ENCODE data around the gene FHOD3. TPM values are rescaled to one million over a fixed set of nuclear protein-coding genes. Genes with fewer than 3 reads are reported as not detected.
"Not testable (repeated sequence)": the region's sequence is repeated elsewhere in the genome, so short reads cannot be mapped to it uniquely, and the experiment has no call there.

Gene FHOD3
- total and polyA plus RNA-seq, 2 donors (not counting 1 experiment from before 2014, with no cell fraction given), result not detected

GRCh38 chr18:36354989-36355388 is 57.5 kb downstream of the FHOD3 start:
- DNase-seq (no peak), ATAC-seq (ENCODE audit: low read depth) (no peak)
- Histone ChIP-seq H3K4me3 (ENCODE audit: control extremely low read depth in 1 of 5, extremely low read depth in 1 of 5, insufficient read depth in 1 of 5, low read depth in 2 of 5, low read length in 4 of 5) (no peak overlapping the region), H4K20me1 (ENCODE audit: control insufficient read depth, insufficient read depth, low read length, poor library complexity, severe bottlenecking) (no peaks in the 10 kb centered on the region), H2AFZ (ENCODE audit: insufficient read depth, low read depth, low read length, poor library complexity, severe bottlenecking) (no peak overlapping the region), H3K36me3 (replicated peaks in 1 of 2; ENCODE audit: control extremely low read depth in 1 of 2, control insufficient read depth in 1 of 2, extremely low read depth in 1 of 2, insufficient read depth in 2 of 2, low read length in 1 of 2) (no peaks in the 10 kb centered on the region), H3K79me2 (ENCODE audit: control insufficient read depth, insufficient read depth, low read length) (no peaks in the 10 kb centered on the region), H3K9ac (ENCODE audit: low read length) (no peak overlapping the region), H3K4me1 (ENCODE audit: control insufficient read depth in 2 of 2, insufficient read depth in 2 of 2, low read length in 2 of 2) (no peaks in the 10 kb centered on the region), H3K9me3 (ENCODE audit: control extremely low read depth in 1 of 3, control insufficient read depth in 2 of 3, insufficient read depth in 1 of 3, low read length in 2 of 3) (no peaks in the 10 kb centered on the region), H3K4me2 (replicated peaks; ENCODE audit: low read depth, low read length, poor library complexity, severe bottlenecking) (no peak overlapping the region), H3K27me3 (replicated peaks in 1 of 4; ENCODE audit: control extremely low read depth in 1 of 4, control insufficient read depth in 3 of 4, insufficient read depth in 4 of 4, low read length in 3 of 4) (peaks cover 0 to 8% (median 3%) of the 10 kb centered on the region in 4 experiments), H3K27ac (ENCODE audit: low read length in 2 of 2) (no peak overlapping the region)
- H3K9me3 Mint-ChIP-seq (ENCODE audit: insufficient read depth), result no peaks in the 10 kb centered on the region
- CTCF ChIA-PET, result no interaction called here
- H3K27ac Mint-ChIP-seq, result no peak overlapping the region
- no peaks in the 10 kb centered on the region for H3K4me1 Mint-ChIP-seq
- intact Hi-C loops (cut with micrococcal nuclease), result no loop called here
- no peak overlapping the region for H3K4me3 Mint-ChIP-seq
- TF ChIP-seq, protein P1, sequence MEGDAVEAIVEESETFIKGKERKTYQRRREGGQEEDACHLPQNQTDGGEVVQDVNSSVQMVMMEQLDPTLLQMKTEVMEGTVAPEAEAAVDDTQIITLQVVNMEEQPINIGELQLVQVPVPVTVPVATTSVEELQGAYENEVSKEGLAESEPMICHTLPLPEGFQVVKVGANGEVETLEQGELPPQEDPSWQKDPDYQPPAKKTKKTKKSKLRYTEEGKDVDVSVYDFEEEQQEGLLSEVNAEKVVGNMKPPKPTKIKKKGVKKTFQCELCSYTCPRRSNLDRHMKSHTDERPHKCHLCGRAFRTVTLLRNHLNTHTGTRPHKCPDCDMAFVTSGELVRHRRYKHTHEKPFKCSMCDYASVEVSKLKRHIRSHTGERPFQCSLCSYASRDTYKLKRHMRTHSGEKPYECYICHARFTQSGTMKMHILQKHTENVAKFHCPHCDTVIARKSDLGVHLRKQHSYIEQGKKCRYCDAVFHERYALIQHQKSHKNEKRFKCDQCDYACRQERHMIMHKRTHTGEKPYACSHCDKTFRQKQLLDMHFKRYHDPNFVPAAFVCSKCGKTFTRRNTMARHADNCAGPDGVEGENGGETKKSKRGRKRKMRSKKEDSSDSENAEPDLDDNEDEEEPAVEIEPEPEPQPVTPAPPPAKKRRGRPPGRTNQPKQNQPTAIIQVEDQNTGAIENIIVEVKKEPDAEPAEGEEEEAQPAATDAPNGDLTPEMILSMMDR (IDR thresholded peaks at IDR 0.05), result no peak
- no peak for TF ChIP-seq EZH2 (IDR thresholded peaks at IDR 0.05; ENCODE audit: borderline replicate concordance, insufficient read depth, low read depth, low read length, poor library complexity, severe bottlenecking)
- 90% methylated on average over 4 of the region's 5 CpGs for whole genome bisulfite sequencing (ENCODE audit: insufficient coverage)
- H3K27me3 Mint-ChIP-seq, result peaks cover 41% of the 10 kb centered on the region
- POLR2A ChIA-PET, result no interaction called here

GRCh38 chr18:36355511-36355910 is 58.0 kb downstream of the FHOD3 start:
- TF ChIP-seq EZH2 (IDR thresholded peaks at IDR 0.05; ENCODE audit: borderline replicate concordance, insufficient read depth, low read depth, low read length, poor library complexity, severe bottlenecking), result no peak
- TF ChIP-seq, protein P1 (IDR thresholded peaks at IDR 0.05), result no peak
- Histone ChIP-seq H3K9ac (ENCODE audit: low read length) (no peak overlapping the region), H3K36me3 (replicated peaks in 1 of 2; ENCODE audit: control extremely low read depth in 1 of 2, control insufficient read depth in 1 of 2, extremely low read depth in 1 of 2, insufficient read depth in 2 of 2, low read length in 1 of 2) (no peaks in the 10 kb centered on the region)

GRCh38 chr18:36356741-36357140 is 59.2 kb downstream of the FHOD3 start:
- DNase-seq; CTCF ChIA-PET; H3K27ac Mint-ChIP-seq; H3K79me2 ChIP-seq (ENCODE audit: control insufficient read depth, insufficient read depth, low read length); intact Hi-C loops (cut with micrococcal nuclease); H3K4me1 ChIP-seq (ENCODE audit: control insufficient read depth in 2 of 2, insufficient read depth in 2 of 2, low read length in 2 of 2); H3K4me1 Mint-ChIP-seq; H3K4me2 ChIP-seq (replicated peaks; ENCODE audit: low read depth, low read length, poor library complexity, severe bottlenecking); H3K9ac ChIP-seq (ENCODE audit: low read length); H3K36me3 ChIP-seq (replicated peaks in 1 of 2; ENCODE audit: control extremely low read depth in 1 of 2, control insufficient read depth in 1 of 2, extremely low read depth in 1 of 2, insufficient read depth in 2 of 2, low read length in 1 of 2); H3K4me3 Mint-ChIP-seq; H3K9me3 ChIP-seq (ENCODE audit: control extremely low read depth in 1 of 3, control insufficient read depth in 2 of 3, insufficient read depth in 1 of 3, low read length in 2 of 3); H3K4me3 ChIP-seq (ENCODE audit: control extremely low read depth in 1 of 5, extremely low read depth in 1 of 5, insufficient read depth in 1 of 5, low read depth in 2 of 5, low read length in 4 of 5); H4K20me1 ChIP-seq (ENCODE audit: control insufficient read depth, insufficient read depth, low read length, poor library complexity, severe bottlenecking); ATAC-seq (ENCODE audit: low read depth); POLR2A ChIA-PET; H3K27ac ChIP-seq (ENCODE audit: low read length in 2 of 2); H3K9me3 Mint-ChIP-seq (ENCODE audit: insufficient read depth); H2AFZ ChIP-seq (ENCODE audit: insufficient read depth, low read depth, low read length, poor library complexity, severe bottlenecking): not testable (repeated sequence)
- peaks cover 23% of the 10 kb centered on the region for H3K27me3 Mint-ChIP-seq
- peaks cover 0 to 14% (median 3%) of the 10 kb centered on the region in 4 experiments for H3K27me3 ChIP-seq (replicated peaks in 1 of 4; ENCODE audit: control extremely low read depth in 1 of 4, control insufficient read depth in 3 of 4, insufficient read depth in 4 of 4, low read length in 3 of 4)
- 84% methylated on average over 4 of the region's 6 CpGs for WGBS (ENCODE audit: insufficient coverage)

More at GRCh38 chr18:36355511-36355910, 58.0 kb downstream of the FHOD3 start:
- H3K79me2 ChIP-seq (ENCODE audit: control insufficient read depth, insufficient read depth, low read length), result no peaks in the 10 kb centered on the region
- H3K27me3 ChIP-seq (replicated peaks in 1 of 4; ENCODE audit: control extremely low read depth in 1 of 4, control insufficient read depth in 3 of 4, insufficient read depth in 4 of 4, low read length in 3 of 4), result peaks cover 0 to 13% (median 4%) of the 10 kb centered on the region in 4 experiments
- H4K20me1 ChIP-seq (ENCODE audit: control insufficient read depth, insufficient read depth, low read length, poor library complexity, severe bottlenecking), result no peaks in the 10 kb centered on the region
- no peak overlapping the region for H2AFZ ChIP-seq (ENCODE audit: insufficient read depth, low read depth, low read length, poor library complexity, severe bottlenecking)
- DNase-seq, result no peak
- no peaks in the 10 kb centered on the region for H3K9me3 Mint-ChIP-seq (ENCODE audit: insufficient read depth)
- no peak overlapping the region for H3K27ac ChIP-seq (ENCODE audit: low read length in 2 of 2)
- H3K4me1 ChIP-seq (ENCODE audit: control insufficient read depth in 2 of 2, insufficient read depth in 2 of 2, low read length in 2 of 2), result no peaks in the 10 kb centered on the region
- H3K4me3 Mint-ChIP-seq, result no peak overlapping the region
- peaks cover 36% of the 10 kb centered on the region for H3K27me3 Mint-ChIP-seq
- no peaks in the 10 kb centered on the region for H3K4me1 Mint-ChIP-seq
- intact Hi-C loops (cut with micrococcal nuclease), result no loop called here
- H3K4me3 ChIP-seq (ENCODE audit: control extremely low read depth in 1 of 5, extremely low read depth in 1 of 5, insufficient read depth in 1 of 5, low read depth in 2 of 5, low read length in 4 of 5), result no peak overlapping the region
- POLR2A ChIA-PET, result no interaction called here
- WGBS (ENCODE audit: insufficient coverage), result 100% methylated on average over 1 of the region's 7 CpGs
- no peak for ATAC-seq (ENCODE audit: low read depth)
- no peak overlapping the region for H3K27ac Mint-ChIP-seq
- peaks cover 0 to 3% (median 0%) of the 10 kb centered on the region in 3 donors for H3K9me3 ChIP-seq (ENCODE audit: control extremely low read depth in 1 of 3, control insufficient read depth in 2 of 3, insufficient read depth in 1 of 3, low read length in 2 of 3)
- no peak overlapping the region for H3K4me2 ChIP-seq (replicated peaks; ENCODE audit: low read depth, low read length, poor library complexity, severe bottlenecking)
- CTCF ChIA-PET, result no interaction called here

Data from B cell (primary cell).